Fibroblast of lung (primary cell): ENCODE results near the gene IBTK. TPM values are rescaled to one million over a fixed set of nuclear protein-coding genes. Genes with fewer than 3 reads are reported as not detected.

ENCODE experiments used
- DNase-seq, 2 donors: peaks; one replicate each; pipeline versions ENCODE4 v3.0.0 to v3.0.0-alpha.2; 2010; ENCODE audit warnings: low read depth in 2 of 2
- H2AFZ ChIP-seq: 2 replicates; pipeline ENCODE4 v1.5.1; 2012; ENCODE audit warnings: low read length, control low read depth, inconsistent platforms
- H3K27ac ChIP-seq: 2 replicates; pipeline ENCODE4 v1.5.1; 2011; ENCODE audit warnings: low read length, control low read depth; ENCODE audit not compliant: insufficient read depth
- H3K27me3 ChIP-seq: 2 replicates; pipeline ENCODE4 v1.5.1; 2011; ENCODE audit warnings: mild to moderate bottlenecking, low read length; ENCODE audit not compliant: control insufficient read depth, insufficient read depth
- H3K36me3 ChIP-seq: 2 replicates; pipeline ENCODE4 v1.5.1; 2011; ENCODE audit warnings: low read length; ENCODE audit not compliant: control insufficient read depth, insufficient read depth
- H3K4me1 ChIP-seq: 2 replicates; pipeline ENCODE4 v1.5.1; 2011; ENCODE audit warnings: low read length; ENCODE audit not compliant: control insufficient read depth, insufficient read depth; ENCODE audit errors: extremely low read depth
- H3K4me2 ChIP-seq: 2 replicates; pipeline ENCODE4 v1.5.1; 2011; ENCODE audit warnings: low read length, control low read depth; ENCODE audit not compliant: insufficient read depth; ENCODE audit errors: extremely low read depth
- H3K4me3 ChIP-seq, 4 experiments: fragments of 200-600 bp in 1 of 4; sonication (generic) in 1 of 4; replicated peaks in 1 of 4; 2 replicates each; pipeline ENCODE4 v1.5.1; 2011 to 2016; ENCODE audit warnings: low read length in 4 of 4, low read depth in 3 of 4, mild to moderate bottlenecking in 3 of 4, control low read depth in 2 of 4, inconsistent platforms in 1 of 4, mixed read lengths in 1 of 4; ENCODE audit not compliant: insufficient read depth in 1 of 4; ENCODE audit errors: control extremely low read depth in 1 of 4
- H3K79me2 ChIP-seq: 2 replicates; pipeline ENCODE4 v1.5.1; 2012; ENCODE audit warnings: mild to moderate bottlenecking, low read length, inconsistent platforms; ENCODE audit not compliant: control insufficient read depth, insufficient read depth
- H3K9ac ChIP-seq: 2 replicates; pipeline ENCODE4 v1.5.1; 2011; ENCODE audit warnings: mild to moderate bottlenecking, low read length, control low read depth; ENCODE audit not compliant: insufficient read depth
- H3K9me3 ChIP-seq: 2 replicates; pipeline ENCODE4 v1.5.1; 2012; ENCODE audit warnings: low read depth, low read length; ENCODE audit not compliant: control insufficient read depth, insufficient read depth
- H4K20me1 ChIP-seq: 2 replicates; pipeline ENCODE4 v1.5.1; 2011; ENCODE audit warnings: low read length; ENCODE audit not compliant: control insufficient read depth, insufficient read depth; ENCODE audit errors: extremely low read depth
- EZH2 ChIP-seq: IDR thresholded peaks from 2 replicates; pipeline ENCODE4 v1.5.1; 2012; ENCODE audit warnings: low read length, control low read depth, mild to moderate bottlenecking; ENCODE audit errors: missing control alignments
- polyA plus RNA-seq, 2 donors: library from polyadenylated mRNA; depleted of rRNA in 1 of 2; stranded (reverse) in 1 of 2; unstranded in 1 of 2; fragments of >200 nt; gene quantifications; 2 replicates each; pipeline ENCODE4 v1.2.1, GENCODE V29; 2011 to 2012; ENCODE audit warnings: missing spikeins in 1 of 2
- total RNA-seq: library from RNA; depleted of rRNA; stranded (reverse); fragments of >200 nt; gene quantifications from 2 replicates; pipeline ENCODE4 v1.2.1, GENCODE V29; 2014
- TF ChIP-seq, protein P1 (sequence below), 2 donors: IDR thresholded peaks in 1 of 2; conservative IDR thresholded peaks in 1 of 2; 1 replicate in 1 of 2; 2 replicates in 1 of 2; pipeline ENCODE4 v1.5.1; 2011 to 2012; ENCODE audit warnings: low read length in 2 of 2, control low read depth in 1 of 2, inconsistent platforms in 1 of 2, low read depth in 1 of 2, mild to moderate bottlenecking in 1 of 2

Gene IBTK
- total and polyA plus RNA-seq, 2 donors (not counting 1 experiment from before 2014, with no cell fraction given), result 36.0 to 66.9 TPM

DNA sequence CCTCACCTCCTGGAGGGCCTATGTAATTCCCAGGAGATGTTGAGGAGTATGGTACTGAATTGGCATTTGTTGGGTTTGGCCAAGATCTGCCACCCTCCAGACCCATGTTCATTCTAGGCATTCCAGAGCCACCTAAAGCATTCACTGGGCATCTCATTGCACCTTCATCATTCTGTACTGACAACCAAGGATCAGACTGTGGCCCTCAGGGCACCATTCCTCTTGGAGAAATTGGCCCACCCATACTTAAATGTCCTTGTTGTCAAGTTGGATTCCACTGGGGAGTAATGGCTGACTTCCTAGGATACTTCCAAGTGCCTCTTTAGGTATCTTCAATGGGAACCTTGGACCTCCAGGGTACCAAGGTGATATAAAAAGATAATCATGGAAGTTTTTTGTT is 16.8 kb upstream of the IBTK start:
- no peak for DNase-seq
- no peaks in the 10 kb centered on the region for H3K36me3 ChIP-seq
- no peak overlapping the region for H3K27ac ChIP-seq
- no peaks in the 10 kb centered on the region for H4K20me1 ChIP-seq
- TF ChIP-seq EZH2, result no peak
- TF ChIP-seq, protein P1, sequence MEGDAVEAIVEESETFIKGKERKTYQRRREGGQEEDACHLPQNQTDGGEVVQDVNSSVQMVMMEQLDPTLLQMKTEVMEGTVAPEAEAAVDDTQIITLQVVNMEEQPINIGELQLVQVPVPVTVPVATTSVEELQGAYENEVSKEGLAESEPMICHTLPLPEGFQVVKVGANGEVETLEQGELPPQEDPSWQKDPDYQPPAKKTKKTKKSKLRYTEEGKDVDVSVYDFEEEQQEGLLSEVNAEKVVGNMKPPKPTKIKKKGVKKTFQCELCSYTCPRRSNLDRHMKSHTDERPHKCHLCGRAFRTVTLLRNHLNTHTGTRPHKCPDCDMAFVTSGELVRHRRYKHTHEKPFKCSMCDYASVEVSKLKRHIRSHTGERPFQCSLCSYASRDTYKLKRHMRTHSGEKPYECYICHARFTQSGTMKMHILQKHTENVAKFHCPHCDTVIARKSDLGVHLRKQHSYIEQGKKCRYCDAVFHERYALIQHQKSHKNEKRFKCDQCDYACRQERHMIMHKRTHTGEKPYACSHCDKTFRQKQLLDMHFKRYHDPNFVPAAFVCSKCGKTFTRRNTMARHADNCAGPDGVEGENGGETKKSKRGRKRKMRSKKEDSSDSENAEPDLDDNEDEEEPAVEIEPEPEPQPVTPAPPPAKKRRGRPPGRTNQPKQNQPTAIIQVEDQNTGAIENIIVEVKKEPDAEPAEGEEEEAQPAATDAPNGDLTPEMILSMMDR (conservative IDR thresholded peaks at IDR 0.05 in 1 of 2, IDR thresholded peaks at IDR 0.05 in 1 of 2; ENCODE audit: low read depth in 1 of 2, low read length in 2 of 2), result no peak
- no peak overlapping the region for H3K9ac ChIP-seq
- no peaks in the 10 kb centered on the region for H3K9me3 ChIP-seq
- peaks cover 8% of the 10 kb centered on the region for H3K4me1 ChIP-seq
- no peak overlapping the region for H3K4me3 ChIP-seq
- H3K4me2 ChIP-seq, result no peak overlapping the region
- no peaks in the 10 kb centered on the region for H3K27me3 ChIP-seq
- no peaks in the 10 kb centered on the region for H3K79me2 ChIP-seq
- H2AFZ ChIP-seq, result no peak overlapping the region

DNA sequence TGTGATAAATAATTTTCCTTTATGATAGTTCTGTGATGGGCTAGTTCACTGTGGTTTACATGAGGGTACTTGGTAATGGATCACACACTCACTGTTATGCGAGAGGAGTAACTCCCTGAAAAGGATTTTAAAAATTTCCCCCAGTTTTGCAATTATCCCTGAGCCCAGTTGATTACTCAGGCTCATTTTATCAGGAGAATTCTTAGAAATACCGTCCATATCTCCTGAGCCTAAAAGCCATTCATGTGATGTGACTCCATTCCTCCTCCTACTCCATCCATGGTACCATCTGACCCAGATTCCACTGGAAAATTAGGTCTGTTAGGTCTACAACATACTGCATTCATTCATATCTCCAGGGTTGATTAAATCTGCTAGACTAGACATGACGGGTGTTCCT is 16.4 kb upstream of the IBTK start:
- H3K36me3 ChIP-seq, result no peaks in the 10 kb centered on the region
- no peaks in the 10 kb centered on the region for H3K79me2 ChIP-seq
- no peak overlapping the region for H2AFZ ChIP-seq
- TF ChIP-seq, protein P1 (conservative IDR thresholded peaks at IDR 0.05 in 1 of 2, IDR thresholded peaks at IDR 0.05 in 1 of 2; ENCODE audit: low read depth in 1 of 2, low read length in 2 of 2), result no peak
- TF ChIP-seq EZH2, result no peak
- no peak for DNase-seq
- H3K4me2 ChIP-seq, result no peak overlapping the region
- H4K20me1 ChIP-seq, result no peaks in the 10 kb centered on the region
- no peaks in the 10 kb centered on the region for H3K27me3 ChIP-seq
- no peaks in the 10 kb centered on the region for H3K9me3 ChIP-seq
- no peak overlapping the region for H3K4me3 ChIP-seq
- H3K4me1 ChIP-seq, result peaks cover 8% of the 10 kb centered on the region
- no peak overlapping the region for H3K27ac ChIP-seq
- no peak overlapping the region for H3K9ac ChIP-seq

DNA sequence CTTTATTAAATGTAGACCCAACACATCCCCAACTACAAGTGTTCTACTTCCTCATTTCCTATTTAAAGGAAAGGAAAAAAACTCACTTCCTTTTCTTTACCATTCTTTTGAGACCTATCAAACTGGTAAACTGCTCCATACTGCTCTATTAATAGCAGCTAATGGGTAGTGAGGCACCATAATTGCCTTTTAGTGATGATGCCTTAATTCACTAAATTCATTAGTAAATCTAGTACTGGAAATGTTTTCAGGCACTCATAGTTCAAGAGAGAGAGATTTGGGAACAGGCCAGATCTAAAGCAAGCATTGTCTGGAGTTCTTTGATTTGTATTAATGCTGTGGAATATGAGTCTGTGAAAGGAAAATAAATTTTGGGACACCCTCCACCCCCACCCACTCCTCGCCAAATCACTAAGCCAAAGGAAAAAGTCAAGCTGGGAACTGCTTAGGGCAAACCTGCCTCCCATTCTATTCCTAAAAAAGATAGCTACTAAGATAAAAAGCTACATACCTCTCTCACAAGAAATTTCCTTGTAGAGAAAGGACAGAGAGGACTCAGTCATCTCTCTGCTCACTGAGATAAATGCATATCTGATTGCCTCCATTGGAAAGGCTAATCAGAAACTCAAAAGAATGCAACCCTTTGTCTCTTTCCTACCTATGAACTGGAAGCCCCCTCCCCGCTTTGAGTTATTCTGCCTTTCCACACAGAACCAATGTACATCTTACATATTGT is 13.6 kb upstream of the IBTK start:
- H3K27ac ChIP-seq, result no peak overlapping the region

More for the DNA sequence above, 13.6 kb upstream of the IBTK start:
- TF ChIP-seq, protein P1 (conservative IDR thresholded peaks at IDR 0.05 in 1 of 2, IDR thresholded peaks at IDR 0.05 in 1 of 2; ENCODE audit: low read depth in 1 of 2, low read length in 2 of 2), result no peak
- no peak for TF ChIP-seq EZH2
- H3K4me2 ChIP-seq, result no peak overlapping the region
- H3K4me3 ChIP-seq, result no peak overlapping the region
- peaks cover 8% of the 10 kb centered on the region for H3K4me1 ChIP-seq
- no peak overlapping the region for H3K9ac ChIP-seq
- peak in 1 of 2 donors; percentile 24 for DNase-seq
- H4K20me1 ChIP-seq, result no peaks in the 10 kb centered on the region
- no peak overlapping the region for H2AFZ ChIP-seq
- no peaks in the 10 kb centered on the region for H3K36me3 ChIP-seq
- no peaks in the 10 kb centered on the region for H3K27me3 ChIP-seq
- no peaks in the 10 kb centered on the region for H3K79me2 ChIP-seq
- no peaks in the 10 kb centered on the region for H3K9me3 ChIP-seq
